ENCODE results near the gene TRIAP1.

The TRIAP1 gene

DNA sequence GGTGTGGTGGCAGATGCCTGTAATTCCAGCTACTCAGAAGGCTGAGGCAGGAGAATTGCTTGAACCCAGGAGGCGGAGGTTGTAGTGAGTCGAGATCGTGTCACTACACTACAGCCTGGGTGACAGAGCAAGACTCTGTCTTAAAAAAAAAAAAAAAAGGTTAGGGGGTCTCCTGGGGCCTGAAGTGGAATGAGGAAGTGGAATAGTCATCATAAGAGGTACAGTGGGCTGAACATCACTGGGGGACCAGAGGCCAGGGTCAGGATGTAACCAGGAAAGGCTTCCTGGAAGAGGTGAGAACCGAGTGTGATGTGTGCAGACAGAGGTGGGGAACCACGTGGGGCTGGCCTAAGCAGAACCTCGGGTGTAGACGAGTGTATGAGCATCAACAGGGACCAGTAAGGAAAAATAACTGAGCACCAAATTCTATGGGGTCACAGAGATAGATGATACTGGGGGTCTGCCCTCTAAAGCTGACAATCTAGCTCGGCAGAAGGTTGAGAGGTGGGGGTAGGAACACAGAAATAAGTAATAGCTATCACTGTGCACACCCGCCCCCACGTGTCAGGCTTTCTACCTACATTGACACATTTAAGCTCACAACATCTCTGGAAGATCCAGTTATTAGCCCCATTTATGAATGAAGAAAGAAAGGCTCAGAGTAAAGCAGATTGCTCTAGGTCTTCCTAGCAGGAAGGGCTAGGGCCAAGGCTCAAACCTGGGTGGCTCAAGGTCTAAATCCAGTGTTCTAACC lies 13.2 kb downstream of the TRIAP1 start:
- ATAC-seq (ENCODE audit: low read depth), result no peak

DNA sequence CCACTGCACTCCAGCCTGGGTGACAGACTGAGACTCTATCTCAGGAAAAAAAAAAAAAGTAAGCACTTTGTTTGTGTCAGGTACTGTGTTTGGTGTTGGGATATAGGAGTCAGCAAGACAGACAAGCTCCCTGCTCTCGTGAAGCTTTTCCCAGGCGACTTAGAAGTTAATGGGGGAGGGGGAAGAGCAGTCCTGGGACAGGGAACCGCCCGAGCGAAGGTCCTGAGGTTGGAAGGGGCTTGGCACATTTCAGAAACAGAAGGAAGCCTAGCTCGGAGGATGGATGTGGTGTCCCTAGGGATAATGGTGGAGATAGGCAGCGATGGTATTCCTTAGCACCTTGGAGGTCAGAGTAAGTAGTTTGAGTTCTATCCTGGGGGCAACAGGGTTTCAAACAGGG lies 16.8 kb downstream of the TRIAP1 start:
- Histone ChIP-seq H3K36me3 (ENCODE audit: low read depth) (no peaks in the 10 kb centered on the region), H3K27ac (ENCODE audit: poor library complexity, severe bottlenecking) (no peak overlapping the region), H3K4me1 (ENCODE audit: insufficient read depth, poor library complexity, severe bottlenecking) (peaks cover 3% of the 10 kb centered on the region), H3K4me3 (ENCODE audit: severe bottlenecking) (no peak overlapping the region), H3K27me3 (ENCODE audit: insufficient read depth, poor library complexity, severe bottlenecking) (no peaks in the 10 kb centered on the region), H3K9me3 (ENCODE audit: severe bottlenecking) (no peaks in the 10 kb centered on the region)
- TF ChIP-seq, protein P1, sequence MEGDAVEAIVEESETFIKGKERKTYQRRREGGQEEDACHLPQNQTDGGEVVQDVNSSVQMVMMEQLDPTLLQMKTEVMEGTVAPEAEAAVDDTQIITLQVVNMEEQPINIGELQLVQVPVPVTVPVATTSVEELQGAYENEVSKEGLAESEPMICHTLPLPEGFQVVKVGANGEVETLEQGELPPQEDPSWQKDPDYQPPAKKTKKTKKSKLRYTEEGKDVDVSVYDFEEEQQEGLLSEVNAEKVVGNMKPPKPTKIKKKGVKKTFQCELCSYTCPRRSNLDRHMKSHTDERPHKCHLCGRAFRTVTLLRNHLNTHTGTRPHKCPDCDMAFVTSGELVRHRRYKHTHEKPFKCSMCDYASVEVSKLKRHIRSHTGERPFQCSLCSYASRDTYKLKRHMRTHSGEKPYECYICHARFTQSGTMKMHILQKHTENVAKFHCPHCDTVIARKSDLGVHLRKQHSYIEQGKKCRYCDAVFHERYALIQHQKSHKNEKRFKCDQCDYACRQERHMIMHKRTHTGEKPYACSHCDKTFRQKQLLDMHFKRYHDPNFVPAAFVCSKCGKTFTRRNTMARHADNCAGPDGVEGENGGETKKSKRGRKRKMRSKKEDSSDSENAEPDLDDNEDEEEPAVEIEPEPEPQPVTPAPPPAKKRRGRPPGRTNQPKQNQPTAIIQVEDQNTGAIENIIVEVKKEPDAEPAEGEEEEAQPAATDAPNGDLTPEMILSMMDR (IDR thresholded peaks at IDR 0.05; ENCODE audit: poor library complexity, severe bottlenecking), result no peak
- no peak for ATAC-seq (ENCODE audit: low read depth)
- no peak for DNase-seq (ENCODE audit: low spot score)

More for the DNA sequence above, 13.2 kb downstream of the TRIAP1 start:
- Histone ChIP-seq H3K4me1 (ENCODE audit: insufficient read depth, poor library complexity, severe bottlenecking) (peaks cover 3% of the 10 kb centered on the region), H3K36me3 (ENCODE audit: low read depth) (no peaks in the 10 kb centered on the region), H3K4me3 (ENCODE audit: severe bottlenecking) (no peak overlapping the region), H3K27ac (ENCODE audit: poor library complexity, severe bottlenecking) (no peak overlapping the region), H3K9me3 (ENCODE audit: severe bottlenecking) (no peaks in the 10 kb centered on the region), H3K27me3 (ENCODE audit: insufficient read depth, poor library complexity, severe bottlenecking) (no peaks in the 10 kb centered on the region)
- DNase-seq (ENCODE audit: low spot score), result no peak
- TF ChIP-seq, protein P1 (IDR thresholded peaks at IDR 0.05; ENCODE audit: poor library complexity, severe bottlenecking), result no peak

DNA sequence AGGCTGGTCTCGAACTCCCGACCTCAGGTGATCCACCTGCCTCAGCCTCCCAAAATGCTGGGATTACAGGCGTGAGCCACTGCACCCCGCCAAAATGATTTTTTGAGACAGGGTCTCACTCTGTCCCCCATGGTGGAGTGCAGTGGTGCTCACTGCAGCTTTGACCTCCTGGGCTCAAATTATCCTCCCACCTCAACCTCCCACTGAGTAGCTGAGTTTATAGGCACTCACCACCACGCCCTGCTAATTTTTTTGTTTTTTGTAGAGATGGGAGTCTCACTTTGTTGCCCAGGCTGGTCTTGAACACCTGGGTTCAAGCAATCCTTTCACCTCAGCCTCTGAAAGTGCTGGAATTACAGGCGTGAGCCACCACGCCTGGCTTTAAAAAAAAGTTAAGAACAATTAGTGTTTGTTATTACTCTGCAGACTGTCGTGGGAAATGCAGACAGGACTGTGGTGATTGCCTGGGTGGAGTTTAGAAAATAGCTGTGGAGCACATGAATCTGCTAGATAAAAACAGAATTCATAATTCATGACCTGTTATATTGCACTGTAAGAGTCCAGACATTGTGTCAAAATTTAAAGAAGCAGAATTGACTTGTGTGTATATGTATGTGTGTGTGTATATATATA lies 17.5 kb downstream of the TRIAP1 start:
- no peak for ATAC-seq (ENCODE audit: low read depth)
- TF ChIP-seq, protein P1 (IDR thresholded peaks at IDR 0.05; ENCODE audit: poor library complexity, severe bottlenecking), result no peak

DNA sequence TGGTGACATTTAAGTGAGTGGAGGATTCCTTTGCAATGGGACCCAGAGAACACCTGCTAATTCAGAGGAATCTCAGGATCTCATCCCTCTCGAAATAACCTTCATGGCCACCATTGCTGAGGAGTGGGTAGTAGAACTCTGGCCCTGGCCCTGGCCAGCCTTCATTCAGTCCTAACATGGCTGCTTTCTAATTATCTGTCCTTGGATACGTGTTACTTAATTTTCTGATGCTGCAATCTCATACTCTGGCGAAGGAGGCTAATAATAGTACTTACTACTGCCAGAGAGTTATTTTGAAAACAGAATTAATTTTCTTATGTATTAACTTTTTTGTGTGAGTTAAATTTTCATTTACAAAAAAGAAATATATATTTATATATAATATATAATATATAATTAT lies 20.4 kb downstream of the TRIAP1 start:
- Histone ChIP-seq H3K4me3 (ENCODE audit: severe bottlenecking) (no peak overlapping the region), H3K4me1 (ENCODE audit: insufficient read depth, poor library complexity, severe bottlenecking) (peaks cover under 1% of the 10 kb centered on the region), H3K36me3 (ENCODE audit: low read depth) (no peaks in the 10 kb centered on the region), H3K27ac (ENCODE audit: poor library complexity, severe bottlenecking) (no peak overlapping the region), H3K27me3 (ENCODE audit: insufficient read depth, poor library complexity, severe bottlenecking) (no peaks in the 10 kb centered on the region), H3K9me3 (ENCODE audit: severe bottlenecking) (no peaks in the 10 kb centered on the region)
- DNase-seq (ENCODE audit: low spot score) (no peak), ATAC-seq (ENCODE audit: low read depth) (no peak)
- TF ChIP-seq, protein P1 (IDR thresholded peaks at IDR 0.05; ENCODE audit: poor library complexity, severe bottlenecking), result no peak

More for the DNA sequence above, 17.5 kb downstream of the TRIAP1 start:
- DNase-seq (ENCODE audit: low spot score), result no peak
- H3K27ac ChIP-seq (ENCODE audit: poor library complexity, severe bottlenecking), result no peak overlapping the region
- H3K36me3 ChIP-seq (ENCODE audit: low read depth), result no peaks in the 10 kb centered on the region
- H3K27me3 ChIP-seq (ENCODE audit: insufficient read depth, poor library complexity, severe bottlenecking), result no peaks in the 10 kb centered on the region
- H3K9me3 ChIP-seq (ENCODE audit: severe bottlenecking), result no peaks in the 10 kb centered on the region
- H3K4me1 ChIP-seq (ENCODE audit: insufficient read depth, poor library complexity, severe bottlenecking), result peaks cover 3% of the 10 kb centered on the region
- no peak overlapping the region for H3K4me3 ChIP-seq (ENCODE audit: severe bottlenecking)

Measured in RWPE2 (cell line).